OCI-LY1 (cell line): ENCODE data around the gene C9orf50.

Experiments
- H2AFZ ChIP-seq: fragments of 200-600 bp; sonication (generic), shearing (Covaris generic); 2 replicates; pipeline ENCODE4 v1.6.0; 2014; ENCODE audit warnings: antibody characterized with exemption, mild to moderate bottlenecking, low read length
- H3F3A ChIP-seq: fragments of 200-600 bp; sonication (generic), shearing (Covaris generic); 2 replicates; pipeline ENCODE4 v1.6.0; 2014; ENCODE audit warnings: mild to moderate bottlenecking, antibody characterized with exemption, low read length, moderate library complexity; ENCODE audit not compliant: insufficient read depth
- H3K27ac ChIP-seq: fragments of 200-600 bp; sonication (generic); 2 replicates; pipeline ENCODE4 v1.5.1; 2014; ENCODE audit warnings: low read length, mixed run types, mild to moderate bottlenecking, low read depth; ENCODE audit not compliant: poor library complexity, severe bottlenecking
- H3K27me3 ChIP-seq: fragments of 200-600 bp; sonication (generic); 2 replicates; pipeline ENCODE4 v1.6.0; 2014; ENCODE audit warnings: antibody characterized with exemption, mild to moderate bottlenecking, low read length, moderate library complexity; ENCODE audit not compliant: insufficient read depth
- H3K36me3 ChIP-seq: fragments of 200-600 bp; sonication (generic); 2 replicates; pipeline ENCODE4 v1.6.1; 2014; ENCODE audit warnings: mild to moderate bottlenecking, antibody characterized with exemption, low read length, moderate library complexity, mixed read lengths; ENCODE audit not compliant: insufficient read depth
- H3K4me1 ChIP-seq: fragments of 200-600 bp; sonication (generic); 2 replicates; pipeline ENCODE4 v1.5.1; 2014; ENCODE audit warnings: mild to moderate bottlenecking, low read length, moderate library complexity; ENCODE audit not compliant: insufficient read depth, severe bottlenecking
- H3K4me2 ChIP-seq: fragments of 200-600 bp; sonication (generic), shearing (Covaris generic); 2 replicates; pipeline ENCODE4 v1.6.1; 2014; ENCODE audit warnings: low read length
- H3K4me3 ChIP-seq: fragments of 200-600 bp; sonication (generic); 2 replicates; pipeline ENCODE4 v1.5.1; 2014; ENCODE audit warnings: low read length, low read depth, mild to moderate bottlenecking, mixed read lengths; ENCODE audit not compliant: poor library complexity, severe bottlenecking
- H3K79me2 ChIP-seq: fragments of 200-600 bp; shearing (Covaris generic); 2 replicates; pipeline ENCODE4 v1.6.1; 2016; ENCODE audit warnings: mixed run types, low read length, mixed read lengths; ENCODE audit not compliant: insufficient read depth
- H3K9ac ChIP-seq: fragments of 200-600 bp; sonication (generic), shearing (Covaris generic); 2 replicates; pipeline ENCODE4 v1.6.1; 2014; ENCODE audit warnings: mild to moderate bottlenecking, low read length, mixed read lengths
- H3K9me2 ChIP-seq: fragments of 200-600 bp; sonication (generic), shearing (Covaris generic); 2 replicates; pipeline ENCODE4 v1.6.1; 2014; ENCODE audit warnings: low read depth, mild to moderate bottlenecking, low read length, mixed read lengths
- H3K9me3 ChIP-seq: fragments of 200-600 bp; shearing (Covaris generic); 2 replicates; pipeline ENCODE4 v1.6.1; 2014; ENCODE audit warnings: low read length, mixed read lengths
- H4K20me1 ChIP-seq: fragments of 200-600 bp; sonication (generic), shearing (Covaris generic); 2 replicates; pipeline ENCODE4 v1.6.0; 2016; ENCODE audit warnings: mild to moderate bottlenecking, low read length; ENCODE audit not compliant: insufficient read depth
- EZH2 ChIP-seq: fragments of 200-600 bp; sonication (generic), shearing (Covaris generic); IDR thresholded peaks from 2 replicates; pipeline ENCODE4 v1.8.0; 2017; ENCODE audit warnings: borderline replicate concordance, mixed run types, mild to moderate bottlenecking, antibody characterized with exemption, low read length, moderate library complexity, mixed read lengths
- TF ChIP-seq, protein P1 (sequence below): fragments of 200-600 bp; sonication (generic), shearing (Covaris generic); IDR thresholded peaks from 2 replicates; pipeline ENCODE4 v1.5.1; 2017; ENCODE audit warnings: mild to moderate bottlenecking, antibody characterized with exemption, low read length, moderate library complexity, mixed read lengths

The C9orf50 gene

DNA sequence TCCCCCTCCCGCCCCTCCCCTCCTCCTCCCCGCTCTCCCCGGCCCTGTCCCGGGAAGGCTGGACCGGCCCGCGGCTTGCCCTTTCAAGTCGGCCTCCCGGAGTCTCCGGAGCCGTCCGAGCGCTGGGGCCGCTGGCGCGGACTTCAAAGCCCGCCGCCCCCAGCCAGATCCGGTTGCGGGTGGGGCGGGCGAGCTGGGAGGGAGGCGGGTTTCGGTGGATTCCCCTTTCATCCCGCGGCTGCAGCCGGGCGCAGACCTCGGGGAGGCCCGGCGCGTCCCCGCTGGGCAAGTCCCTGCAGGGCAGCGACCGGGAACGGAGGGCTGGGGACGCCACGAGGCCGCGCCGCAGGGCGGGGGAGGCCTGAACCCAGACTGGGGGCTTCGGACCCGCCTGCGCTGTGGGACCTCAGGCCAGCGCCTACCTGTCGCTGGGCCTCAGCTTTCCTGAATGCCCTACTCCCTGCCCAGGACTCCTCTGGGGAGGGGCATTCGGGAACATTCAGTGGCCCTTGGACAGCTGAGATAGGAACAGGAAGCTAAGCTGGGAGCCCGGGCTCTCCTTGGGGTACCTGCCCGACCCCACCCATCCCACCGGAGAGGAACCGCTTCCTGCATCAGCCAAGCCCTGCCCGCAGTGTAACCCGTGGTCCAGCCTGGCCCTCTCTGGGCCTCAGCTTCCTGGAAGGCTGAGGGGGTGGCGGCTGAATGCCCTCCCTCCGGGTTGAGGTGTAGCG is 23.4 kb downstream of the C9orf50 start:
- Histone ChIP-seq H3K9me2 (no peaks in the 10 kb centered on the region), H2AFZ (no peak overlapping the region), H3K27me3 (peaks cover 9% of the 10 kb centered on the region; the same call in 1 of the 2 replicates), H3K4me3 (no peak overlapping the region), H3K9ac (no peak overlapping the region), H4K20me1 (no peaks in the 10 kb centered on the region), H3K79me2 (no peaks in the 10 kb centered on the region), H3F3A (no peaks in the 10 kb centered on the region), H3K36me3 (no peaks in the 10 kb centered on the region), H3K4me2 (no peak overlapping the region), H3K9me3 (no peaks in the 10 kb centered on the region), H3K27ac (no peak overlapping the region), H3K4me1 (no peaks in the 10 kb centered on the region)
- TF ChIP-seq, protein P1, sequence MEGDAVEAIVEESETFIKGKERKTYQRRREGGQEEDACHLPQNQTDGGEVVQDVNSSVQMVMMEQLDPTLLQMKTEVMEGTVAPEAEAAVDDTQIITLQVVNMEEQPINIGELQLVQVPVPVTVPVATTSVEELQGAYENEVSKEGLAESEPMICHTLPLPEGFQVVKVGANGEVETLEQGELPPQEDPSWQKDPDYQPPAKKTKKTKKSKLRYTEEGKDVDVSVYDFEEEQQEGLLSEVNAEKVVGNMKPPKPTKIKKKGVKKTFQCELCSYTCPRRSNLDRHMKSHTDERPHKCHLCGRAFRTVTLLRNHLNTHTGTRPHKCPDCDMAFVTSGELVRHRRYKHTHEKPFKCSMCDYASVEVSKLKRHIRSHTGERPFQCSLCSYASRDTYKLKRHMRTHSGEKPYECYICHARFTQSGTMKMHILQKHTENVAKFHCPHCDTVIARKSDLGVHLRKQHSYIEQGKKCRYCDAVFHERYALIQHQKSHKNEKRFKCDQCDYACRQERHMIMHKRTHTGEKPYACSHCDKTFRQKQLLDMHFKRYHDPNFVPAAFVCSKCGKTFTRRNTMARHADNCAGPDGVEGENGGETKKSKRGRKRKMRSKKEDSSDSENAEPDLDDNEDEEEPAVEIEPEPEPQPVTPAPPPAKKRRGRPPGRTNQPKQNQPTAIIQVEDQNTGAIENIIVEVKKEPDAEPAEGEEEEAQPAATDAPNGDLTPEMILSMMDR, result no peak
- no peak for TF ChIP-seq EZH2

DNA sequence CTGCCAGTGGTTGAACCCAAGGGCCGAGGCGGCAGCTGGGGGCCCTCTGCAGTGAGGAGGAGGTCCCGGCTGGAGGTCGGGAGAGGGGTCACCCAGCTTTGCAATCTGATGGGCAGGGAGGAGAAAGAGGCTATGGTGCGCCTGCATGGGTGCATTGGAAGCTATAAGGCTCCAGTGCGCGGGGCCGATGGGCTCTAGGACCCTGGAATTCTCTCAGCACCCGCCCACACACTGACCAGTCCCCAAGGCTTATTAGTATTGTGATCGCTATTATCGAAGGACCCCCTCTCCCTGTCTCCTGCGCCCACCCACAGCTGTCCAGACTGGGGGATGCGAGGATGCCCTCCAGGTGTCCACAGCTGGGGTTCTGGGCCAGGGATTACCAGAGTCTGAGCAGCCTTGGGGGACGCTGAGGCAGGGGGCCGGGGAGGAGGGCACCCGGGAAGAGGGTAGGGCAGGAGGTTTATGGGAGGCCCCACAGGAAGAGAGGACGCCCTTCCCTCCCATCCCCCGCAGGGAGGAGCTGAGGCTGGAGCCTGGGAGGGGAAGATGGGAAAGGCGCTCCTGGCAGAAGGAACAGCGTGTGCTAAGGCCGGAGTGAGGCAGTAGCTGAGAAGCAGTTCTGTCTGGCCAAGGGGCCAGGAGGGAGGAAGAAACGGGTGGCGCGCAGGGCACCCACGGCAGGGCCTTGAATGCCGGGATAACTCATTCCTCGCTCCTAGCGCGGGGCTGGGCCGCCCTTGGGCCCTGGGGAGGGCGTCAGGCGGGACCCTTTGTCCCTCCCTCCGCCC is 24.2 kb downstream of the C9orf50 start:
- Histone ChIP-seq H3K4me1 (no peaks in the 10 kb centered on the region), H3K36me3 (no peaks in the 10 kb centered on the region), H3K9me3 (no peaks in the 10 kb centered on the region), H3K9ac (no peak overlapping the region), H3K79me2 (no peaks in the 10 kb centered on the region), H4K20me1 (no peaks in the 10 kb centered on the region), H2AFZ (no peak overlapping the region), H3K4me2 (no peak overlapping the region), H3K9me2 (no peaks in the 10 kb centered on the region), H3K27ac (no peak overlapping the region), H3F3A (no peaks in the 10 kb centered on the region), H3K27me3 (0 out of 2 replicates have a peak, but pooled peaks cover 8% of the 10 kb centered on the region), H3K4me3 (no peak overlapping the region)
- TF ChIP-seq, protein P1, result no peak
- TF ChIP-seq EZH2, result no peak

DNA sequence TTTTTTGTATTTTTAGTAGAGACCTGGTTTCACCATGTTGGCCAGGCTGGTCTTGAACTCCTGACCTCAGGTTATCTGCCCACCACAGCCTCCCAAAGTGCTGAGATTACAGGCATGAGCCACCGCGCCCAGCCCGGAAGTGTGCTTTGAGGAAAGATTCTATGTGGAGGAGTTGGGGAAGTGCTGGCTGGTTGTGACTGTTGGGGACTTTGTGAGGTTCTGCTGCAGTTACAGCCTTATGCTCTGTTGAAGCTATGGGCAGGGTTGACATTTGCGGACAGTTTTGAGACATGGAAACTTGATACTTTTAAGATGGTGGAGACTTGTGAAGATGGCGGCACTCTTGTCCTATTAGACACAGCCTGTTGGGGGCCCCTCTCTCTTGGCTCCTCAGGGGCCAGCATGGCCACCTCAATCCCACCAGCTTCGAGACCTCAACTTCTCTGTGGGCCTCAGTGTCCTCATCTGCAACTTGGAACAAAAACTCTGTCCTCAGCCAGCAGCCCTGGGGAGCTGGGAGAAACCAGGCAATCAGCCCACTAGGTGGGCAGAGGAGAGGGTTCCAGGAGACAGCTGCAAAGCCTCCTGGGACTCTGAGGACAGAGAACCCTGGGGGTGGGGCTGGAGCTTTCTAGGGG is 24.9 kb downstream of the C9orf50 start:
- H3K4me3 ChIP-seq, result no peak overlapping the region
- TF ChIP-seq, protein P1, result no peak
- no peak for TF ChIP-seq EZH2
- H3K79me2 ChIP-seq, result no peaks in the 10 kb centered on the region
- H3K4me1 ChIP-seq, result no peaks in the 10 kb centered on the region
- no peaks in the 10 kb centered on the region for H4K20me1 ChIP-seq
- H3K27me3 ChIP-seq, result 0 out of 2 replicates have a peak, but pooled peaks cover 8% of the 10 kb centered on the region
- H3F3A ChIP-seq, result no peaks in the 10 kb centered on the region
- H2AFZ ChIP-seq, result no peak overlapping the region
- H3K9me3 ChIP-seq, result no peaks in the 10 kb centered on the region
- H3K9me2 ChIP-seq, result no peaks in the 10 kb centered on the region
- no peak overlapping the region for H3K27ac ChIP-seq
- H3K36me3 ChIP-seq, result no peaks in the 10 kb centered on the region
- H3K4me2 ChIP-seq, result no peak overlapping the region
- no peak overlapping the region for H3K9ac ChIP-seq
